SK-N-SH (cell line): ENCODE data around the gene CNIH3.

Experiments
- CTCF ChIP-seq: fragments of 200-600 bp; sonication (generic); IDR thresholded peaks from 2 replicates; pipeline ENCODE4 v1.6.1; 2017; ENCODE audit warnings: antibody characterized with exemption, mild to moderate bottlenecking, moderate library complexity
- EZH2phosphoT487 ChIP-seq: fragments of 200-600 bp; sonication (generic); IDR thresholded peaks from 2 replicates; pipeline ENCODE4 v1.6.1; 2017; ENCODE audit warnings: low read depth, mixed run types, mild to moderate bottlenecking, antibody characterized with exemption, moderate library complexity, borderline replicate concordance
- GABPA ChIP-seq: IDR thresholded peaks from 2 replicates; pipeline ENCODE4 v1.4.0; 2012; ENCODE audit warnings: low read depth, mild to moderate bottlenecking
- JUND ChIP-seq: IDR thresholded peaks from 2 replicates; pipeline ENCODE4 v1.4.0; 2012
- MAX ChIP-seq: IDR thresholded peaks from 2 replicates; pipeline ENCODE4 v1.4.0; 2012; ENCODE audit warnings: low read depth
- POLR2AphosphoS5 ChIP-seq: IDR thresholded peaks from 2 replicates; pipeline ENCODE4 v1.6.1; 2012; ENCODE audit warnings: low read depth, low read length
- RFX5 ChIP-seq: IDR thresholded peaks from 2 replicates; pipeline ENCODE4 v1.6.1; 2012; ENCODE audit warnings: mild to moderate bottlenecking, improper control_type of control experiment, low read length
- TEAD4 ChIP-seq: IDR thresholded peaks from 2 replicates; pipeline ENCODE4 v1.4.0; 2012; ENCODE audit warnings: mild to moderate bottlenecking, borderline replicate concordance; ENCODE audit not compliant: insufficient read depth
- USF2 ChIP-seq: fragments of 150-350 bp; IDR thresholded peaks from 2 replicates; pipeline ENCODE4 v1.6.1; 2017; ENCODE audit warnings: antibody characterized with exemption, low read length, low read depth, borderline replicate concordance
- TF ChIP-seq, protein P1 (sequence below): IDR thresholded peaks from 2 replicates; pipeline ENCODE4 v1.6.1; 2012; ENCODE audit warnings: mild to moderate bottlenecking, low read depth, low read length, moderate library complexity

DNA sequence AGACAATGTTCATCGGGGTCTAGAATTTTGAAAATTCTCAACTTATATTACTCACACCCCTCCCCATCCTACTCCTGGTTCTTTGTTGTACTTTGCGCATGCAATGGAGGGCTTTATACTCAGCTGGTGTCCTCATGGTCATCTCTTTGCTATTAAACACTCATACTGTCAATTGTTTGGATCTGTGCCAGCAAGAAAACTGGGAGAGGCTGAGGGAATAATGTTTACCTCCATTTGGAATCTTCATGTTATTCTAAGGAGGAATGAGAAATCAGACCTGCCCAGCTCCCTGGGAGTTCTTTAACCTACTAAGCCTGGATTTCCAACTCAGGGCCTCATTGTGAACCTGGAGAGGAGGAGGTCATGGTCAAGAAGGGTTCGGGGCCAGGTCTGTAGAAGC lies 169.5 kb downstream of the CNIH3 start:
- TF ChIP-seq RFX5 = no peak
- TF ChIP-seq CTCF = no peak
- TF ChIP-seq, protein P1, sequence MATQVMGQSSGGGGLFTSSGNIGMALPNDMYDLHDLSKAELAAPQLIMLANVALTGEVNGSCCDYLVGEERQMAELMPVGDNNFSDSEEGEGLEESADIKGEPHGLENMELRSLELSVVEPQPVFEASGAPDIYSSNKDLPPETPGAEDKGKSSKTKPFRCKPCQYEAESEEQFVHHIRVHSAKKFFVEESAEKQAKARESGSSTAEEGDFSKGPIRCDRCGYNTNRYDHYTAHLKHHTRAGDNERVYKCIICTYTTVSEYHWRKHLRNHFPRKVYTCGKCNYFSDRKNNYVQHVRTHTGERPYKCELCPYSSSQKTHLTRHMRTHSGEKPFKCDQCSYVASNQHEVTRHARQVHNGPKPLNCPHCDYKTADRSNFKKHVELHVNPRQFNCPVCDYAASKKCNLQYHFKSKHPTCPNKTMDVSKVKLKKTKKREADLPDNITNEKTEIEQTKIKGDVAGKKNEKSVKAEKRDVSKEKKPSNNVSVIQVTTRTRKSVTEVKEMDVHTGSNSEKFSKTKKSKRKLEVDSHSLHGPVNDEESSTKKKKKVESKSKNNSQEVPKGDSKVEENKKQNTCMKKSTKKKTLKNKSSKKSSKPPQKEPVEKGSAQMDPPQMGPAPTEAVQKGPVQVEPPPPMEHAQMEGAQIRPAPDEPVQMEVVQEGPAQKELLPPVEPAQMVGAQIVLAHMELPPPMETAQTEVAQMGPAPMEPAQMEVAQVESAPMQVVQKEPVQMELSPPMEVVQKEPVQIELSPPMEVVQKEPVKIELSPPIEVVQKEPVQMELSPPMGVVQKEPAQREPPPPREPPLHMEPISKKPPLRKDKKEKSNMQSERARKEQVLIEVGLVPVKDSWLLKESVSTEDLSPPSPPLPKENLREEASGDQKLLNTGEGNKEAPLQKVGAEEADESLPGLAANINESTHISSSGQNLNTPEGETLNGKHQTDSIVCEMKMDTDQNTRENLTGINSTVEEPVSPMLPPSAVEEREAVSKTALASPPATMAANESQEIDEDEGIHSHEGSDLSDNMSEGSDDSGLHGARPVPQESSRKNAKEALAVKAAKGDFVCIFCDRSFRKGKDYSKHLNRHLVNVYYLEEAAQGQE = no peak
- no peak for TF ChIP-seq JUND
- no peak for TF ChIP-seq EZH2phosphoT487
- TF ChIP-seq MAX = no peak
- no peak for TF ChIP-seq POLR2AphosphoS5
- TF ChIP-seq GABPA = no peak
- TF ChIP-seq TEAD4 = no peak
- TF ChIP-seq USF2 = no peak
